Mesenchymal stem cell (in vitro differentiated cells and primary cell): Measurements from ENCODE around the gene ATF4.
A peak's percentile ranks its signal among the peaks of the same experiment; 100 is the strongest.

Source experiments
- DNase-seq: peaks from one replicate; pipeline ENCODE4 v3.0.0-alpha.2; 2013
- H2AFZ ChIP-seq: one replicate; pipeline ENCODE4 v1.6.1; 2013; ENCODE audit warnings: low read depth, mild to moderate bottlenecking, control low read depth, inconsistent platforms, low read length, moderate library complexity
- H2AK5ac ChIP-seq: 2 replicates; pipeline ENCODE4 v1.6.1; 2013; ENCODE audit warnings: low read length, moderate library complexity, mild to moderate bottlenecking, inconsistent platforms; ENCODE audit not compliant: severe bottlenecking
- H2BK120ac ChIP-seq: one replicate; pipeline ENCODE4 v1.6.1; 2013; ENCODE audit warnings: low read depth, mild to moderate bottlenecking, inconsistent platforms, low read length, moderate library complexity
- H2BK12ac ChIP-seq, 2 experiments: one replicate each; pipeline ENCODE4 v1.6.1; 2013; ENCODE audit warnings: inconsistent platforms in 2 of 2, low read length in 2 of 2, mild to moderate bottlenecking in 2 of 2, moderate library complexity in 2 of 2, control low read depth in 1 of 2
- H2BK15ac ChIP-seq: one replicate; pipeline ENCODE4 v1.6.1; 2013; ENCODE audit warnings: mild to moderate bottlenecking, low read depth, inconsistent platforms; ENCODE audit not compliant: poor library complexity, severe bottlenecking
- H2BK5ac ChIP-seq: 2 replicates; pipeline ENCODE4 v1.6.1; 2013; ENCODE audit warnings: low read depth, mild to moderate bottlenecking, low read length, control low read depth, inconsistent platforms; ENCODE audit not compliant: poor library complexity, severe bottlenecking
- H3K14ac ChIP-seq, 2 experiments: one replicate each; pipeline ENCODE4 v1.6.1; 2013; ENCODE audit warnings: inconsistent platforms in 2 of 2, low read length in 2 of 2, control low read depth in 1 of 2, mild to moderate bottlenecking in 1 of 2, moderate library complexity in 1 of 2
- H3K18ac ChIP-seq, 2 experiments: one replicate each; pipeline ENCODE4 v1.6.1; 2013; ENCODE audit warnings: inconsistent platforms in 2 of 2, low read length in 2 of 2, control low read depth in 1 of 2, low read depth in 1 of 2, mild to moderate bottlenecking in 1 of 2
- H3K23ac ChIP-seq, 2 experiments: one replicate each; pipeline ENCODE4 v1.6.1; 2013; ENCODE audit warnings: inconsistent platforms in 2 of 2, low read length in 2 of 2, mild to moderate bottlenecking in 2 of 2, moderate library complexity in 2 of 2, control low read depth in 1 of 2
- H3K27ac ChIP-seq: 2 replicates; pipeline ENCODE4 v1.5.1; 2013; ENCODE audit warnings: mild to moderate bottlenecking, moderate library complexity, low read length, control low read depth, inconsistent platforms; ENCODE audit not compliant: poor library complexity, severe bottlenecking
- H3K27me3 ChIP-seq, 2 experiments: 2 replicates each; pipeline versions ENCODE4 v1.6.1 to v1.7.0; 2013; ENCODE audit warnings: low read length in 2 of 2, mild to moderate bottlenecking in 2 of 2, moderate library complexity in 2 of 2, control low read depth in 1 of 2, inconsistent platforms in 1 of 2; ENCODE audit not compliant: control insufficient read depth in 1 of 2, insufficient read depth in 1 of 2
- H3K36me3 ChIP-seq, 2 experiments: 2 replicates each; pipeline versions ENCODE4 v1.6.1 to v1.7.0; 2013; ENCODE audit warnings: low read length in 2 of 2, control low read depth in 1 of 2, inconsistent platforms in 1 of 2, low read depth in 1 of 2, mild to moderate bottlenecking in 1 of 2; ENCODE audit not compliant: insufficient read depth in 2 of 2, control insufficient read depth in 1 of 2
- H3K4ac ChIP-seq, 2 experiments: one replicate each; pipeline ENCODE4 v1.6.1; 2013; ENCODE audit warnings: inconsistent platforms in 2 of 2, low read length in 2 of 2, mild to moderate bottlenecking in 2 of 2, moderate library complexity in 2 of 2, control low read depth in 1 of 2, low read depth in 1 of 2
- H3K4me1 ChIP-seq: 2 replicates; pipeline ENCODE4 v1.6.1; 2013; ENCODE audit warnings: low read depth, low read length, control low read depth; ENCODE audit not compliant: control insufficient read depth, insufficient read depth
- H3K4me2 ChIP-seq: 2 replicates; pipeline ENCODE4 v1.6.1; 2013; ENCODE audit warnings: low read length, mild to moderate bottlenecking, inconsistent platforms; ENCODE audit not compliant: poor library complexity, severe bottlenecking
- H3K4me3 ChIP-seq, 2 experiments: 2 replicates each; pipeline versions ENCODE4 v1.5.1 to v1.7.0; 2013; ENCODE audit warnings: low read length in 2 of 2, mild to moderate bottlenecking in 2 of 2, control low read depth in 1 of 2, low read depth in 1 of 2; ENCODE audit not compliant: insufficient read depth in 1 of 2
- H3K79me1 ChIP-seq: replicated peaks from 2 replicates; pipeline ENCODE4 v1.6.1; 2013; ENCODE audit warnings: mild to moderate bottlenecking, control low read depth, low read length, inconsistent platforms; ENCODE audit not compliant: poor library complexity, severe bottlenecking
- H3K9ac ChIP-seq: 2 replicates; pipeline ENCODE4 v1.7.0; 2013; ENCODE audit warnings: mild to moderate bottlenecking, low read length, moderate library complexity
- H3K9me3 ChIP-seq: 2 replicates; pipeline ENCODE4 v1.7.0; 2013; ENCODE audit warnings: mild to moderate bottlenecking, low read length; ENCODE audit not compliant: control insufficient read depth
- H4K8ac ChIP-seq: one replicate; pipeline ENCODE4 v1.6.1; 2013; ENCODE audit warnings: inconsistent platforms, mild to moderate bottlenecking, low read length, moderate library complexity
- H4K91ac ChIP-seq: one replicate; pipeline ENCODE4 v1.6.1; 2013; ENCODE audit warnings: mild to moderate bottlenecking, low read length, inconsistent platforms
- WGBS: methylation state at CpG from one replicate; pipeline ENCODE4 v1.1.7; 2013; ENCODE audit warnings: mixed read lengths; 5-methylcytosine and 5-hydroxymethylcytosine counted together

Gene ATF4

GRCh38 chr22:39473851-39474250, 46.5 kb upstream of the ATF4 start:
- 97% methylated on average over 5 of the region's 5 CpGs for WGBS
- Histone ChIP-seq H3K4me3 (no peak overlapping the region), H4K8ac (no peak overlapping the region), H3K36me3 (no peaks in the 10 kb centered on the region), H3K4ac (peak overlapping the region in 1 of 2 experiments; percentile 75), H3K79me1 (no peaks in the 10 kb centered on the region), H2BK5ac (no peak overlapping the region), H2AK5ac (no peak overlapping the region), H2BK12ac (peak overlapping the region in 1 of 2 experiments; percentile 55), H3K9me3 (no peaks in the 10 kb centered on the region), H3K23ac (no peak overlapping the region), H2AFZ (no peak overlapping the region), H2BK15ac (peak overlapping the region; percentile 68), H3K27ac (no peak overlapping the region), H3K27me3 (peaks cover 0 to 68% of the 10 kb centered on the region in 2 experiments), H3K4me2 (no peak overlapping the region), H3K9ac (no peak overlapping the region), H4K91ac (no peak overlapping the region), H2BK120ac (no peak overlapping the region), H3K4me1 (peaks cover 50% of the 10 kb centered on the region), H3K14ac (peak overlapping the region in 1 of 2 experiments; percentile 61), H3K18ac (no peak overlapping the region)
- no peak for DNase-seq

GRCh38 chr22:39474351-39475111, 45.8 kb upstream of the ATF4 start:
- H3K4me2 ChIP-seq, result no peak overlapping the region
- H3K9ac ChIP-seq, result no peak overlapping the region
- no peak overlapping the region for H2BK5ac ChIP-seq
- H3K4me3 ChIP-seq, result no peak overlapping the region
- no peak overlapping the region for H2BK15ac ChIP-seq
- DNase-seq, result peak; percentile 40
- peak overlapping the region in 1 of 2 experiments; percentile 61 for H3K14ac ChIP-seq
- H3K27ac ChIP-seq, result no peak overlapping the region
- no peak overlapping the region for H2AFZ ChIP-seq
- H4K91ac ChIP-seq, result peak overlapping the region; percentile 25
- H3K18ac ChIP-seq, result no peak overlapping the region
- no peaks in the 10 kb centered on the region for H3K79me1 ChIP-seq
- no peak overlapping the region for H3K23ac ChIP-seq
- H4K8ac ChIP-seq, result no peak overlapping the region
- no peaks in the 10 kb centered on the region for H3K36me3 ChIP-seq
- peaks cover 50% of the 10 kb centered on the region for H3K4me1 ChIP-seq
- H3K4ac ChIP-seq, result peak overlapping the region in 1 of 2 experiments; percentile 75
- H2AK5ac ChIP-seq, result no peak overlapping the region
- 43% methylated on average over 7 of the region's 11 CpGs for WGBS
- no peaks in the 10 kb centered on the region for H3K9me3 ChIP-seq
- H2BK120ac ChIP-seq, result no peak overlapping the region
- H2BK12ac ChIP-seq, result peak overlapping the region; percentile 6 to 55
- H3K27me3 ChIP-seq, result peaks cover 0 to 72% of the 10 kb centered on the region in 2 experiments

- Histone ChIP-seq H3K36me3 (no peaks in the 10 kb centered on the region), H3K4ac (no peak overlapping the region), H3K27me3 (peaks cover 0 to 72% of the 10 kb centered on the region in 2 experiments), H2BK120ac (no peak overlapping the region), H2BK12ac (peak overlapping the region in 1 of 2 experiments; percentile 50), H2AFZ (no peak overlapping the region), H3K79me1 (no peaks in the 10 kb centered on the region), H4K8ac (peak overlapping the region; percentile 19), H3K23ac (no peak overlapping the region), H2BK5ac (no peak overlapping the region), H3K9me3 (no peaks in the 10 kb centered on the region), H2AK5ac (no peak overlapping the region), H3K27ac (no peak overlapping the region), H3K14ac (no peak overlapping the region), H3K4me3 (no peak overlapping the region), H3K18ac (no peak overlapping the region), H3K9ac (no peak overlapping the region), H4K91ac (no peak overlapping the region), H3K4me1 (peaks cover 42% of the 10 kb centered on the region), H3K4me2 (no peak overlapping the region), H2BK15ac (no peak overlapping the region)
- whole genome bisulfite sequencing, result 86% methylated on average over 9 of the region's 9 CpGs
- DNase-seq, result no peak
Measured at GRCh38 chr22:39475337-39475736, 45.0 kb upstream of the ATF4 start.

GRCh38 chr22:39475902-39476301, 44.5 kb upstream of the ATF4 start:
- Histone ChIP-seq H2BK5ac (no peak overlapping the region), H4K91ac (no peak overlapping the region), H3K4me3 (no peak overlapping the region), H4K8ac (no peak overlapping the region), H3K4ac (no peak overlapping the region), H2AFZ (no peak overlapping the region), H3K4me2 (no peak overlapping the region), H3K14ac (no peak overlapping the region), H2BK120ac (no peak overlapping the region), H3K18ac (no peak overlapping the region), H3K27ac (no peak overlapping the region), H3K9me3 (no peaks in the 10 kb centered on the region), H3K36me3 (no peaks in the 10 kb centered on the region), H3K79me1 (no peaks in the 10 kb centered on the region), H3K27me3 (peaks cover 3 to 72% of the 10 kb centered on the region in 2 experiments), H2BK12ac (no peak overlapping the region), H3K9ac (no peak overlapping the region), H3K4me1 (peaks cover 37% of the 10 kb centered on the region), H3K23ac (no peak overlapping the region), H2BK15ac (no peak overlapping the region), H2AK5ac (no peak overlapping the region)
- DNase-seq, result no peak
- WGBS, result 81% methylated on average over 2 of the region's 3 CpGs
